A673 (cell line): ENCODE results near the gene CTDNEP1. TPM values are rescaled to one million over a fixed set of nuclear protein-coding genes. Genes with fewer than 3 reads are reported as not detected.

Experiments used
- BruUV-seq: library from RNA; stranded (reverse); fragments of 400-500 nt; replicated peaks from 2 replicates; lab custom pipeline; 2021; lab: Mats Ljungman, UMichigan
- CTCF ChIA-PET: fragments of 300-600 bp; sonication (Branson Sonifier 250); formaldehyde crosslinking; loops from one replicate; lab custom pipeline; 2022; ENCODE audit warnings: antibody characterized with exemption; lab: Charles Lee
- POLR2A ChIA-PET: fragments of 300-600 bp; sonication (Branson Sonifier 250); formaldehyde crosslinking; loops from one replicate; lab custom pipeline; 2022; ENCODE audit warnings: antibody characterized with exemption; ENCODE audit not compliant: low non-redundant PET; lab: Charles Lee
- DNase-seq: peaks from one replicate; pipeline ENCODE4 v3.0.0-alpha.2; 2015; ENCODE audit warnings: low spot score
- H3K27ac ChIP-seq: fragments of 200-600 bp; sonication (generic); 2 replicates; pipeline ENCODE4 v1.5.1; 2016; ENCODE audit warnings: mixed run types, low read depth, mild to moderate bottlenecking, mixed read lengths, antibody characterized with exemption, low read length; ENCODE audit not compliant: poor library complexity, severe bottlenecking
- H3K27me3 ChIP-seq: fragments of 200-600 bp; sonication (generic); replicated peaks from 2 replicates; pipeline ENCODE4 v1.6.1; 2017; ENCODE audit warnings: mixed run types, low read depth, mild to moderate bottlenecking, mixed read lengths, antibody characterized with exemption, low read length; ENCODE audit not compliant: insufficient read depth, poor library complexity
- H3K36me3 ChIP-seq: fragments of 200-600 bp; sonication (generic); 2 replicates; pipeline ENCODE4 v1.6.1; 2016; ENCODE audit warnings: mixed run types, mild to moderate bottlenecking, mixed read lengths, antibody characterized with exemption, low read length; ENCODE audit not compliant: insufficient read depth, poor library complexity, severe bottlenecking
- H3K4me1 ChIP-seq: fragments of 200-600 bp; sonication (generic); 2 replicates; pipeline ENCODE4 v1.6.1; 2017; ENCODE audit warnings: mixed run types, mild to moderate bottlenecking, mixed read lengths, antibody characterized with exemption, low read length; ENCODE audit not compliant: insufficient read depth, poor library complexity, severe bottlenecking
- H3K4me3 ChIP-seq: fragments of 200-600 bp; sonication (generic); 2 replicates; pipeline ENCODE4 v1.5.1; 2016; ENCODE audit warnings: low read depth, mixed run types, mild to moderate bottlenecking, mixed read lengths, low read length; ENCODE audit not compliant: poor library complexity, severe bottlenecking
- H3K9me3 ChIP-seq: fragments of 200-600 bp; sonication (generic); 2 replicates; pipeline ENCODE4 v1.6.1; 2016; ENCODE audit warnings: mixed run types, low read depth, mild to moderate bottlenecking, mixed read lengths, antibody characterized with exemption, low read length; ENCODE audit not compliant: poor library complexity, severe bottlenecking
- EZH2 ChIP-seq: fragments of 200-600 bp; sonication (generic); IDR thresholded peaks from 2 replicates; pipeline ENCODE4 v1.6.1; 2017; ENCODE audit warnings: borderline replicate concordance, low read depth, mild to moderate bottlenecking, mixed read lengths, antibody characterized with exemption, low read length; ENCODE audit not compliant: poor library complexity, severe bottlenecking
- intact Hi-C: fragments of 100-400 bp; cut with micrococcal nuclease; formaldehyde crosslinking; loops from one replicate; pipeline ENCODE4 v1.10.0; 2022; ENCODE audit not compliant: unreplicated experiment
- total RNA-seq: library from RNA; stranded (reverse); gene quantifications from 2 replicates; pipeline ENCODE4 v1.2.3, GENCODE V29; 2021
- TF ChIP-seq, protein P1 (sequence below): fragments of 300-800, 200-600 bp; sonication (generic); conservative IDR thresholded peaks from 2 replicates; pipeline ENCODE4 v1.5.1; 2017; ENCODE audit warnings: low read depth, mild to moderate bottlenecking, antibody characterized with exemption, low read length, moderate library complexity, mixed read lengths

Gene CTDNEP1
- total RNA-seq, 1 experiment from 2014 or later, result 175 TPM

DNA sequence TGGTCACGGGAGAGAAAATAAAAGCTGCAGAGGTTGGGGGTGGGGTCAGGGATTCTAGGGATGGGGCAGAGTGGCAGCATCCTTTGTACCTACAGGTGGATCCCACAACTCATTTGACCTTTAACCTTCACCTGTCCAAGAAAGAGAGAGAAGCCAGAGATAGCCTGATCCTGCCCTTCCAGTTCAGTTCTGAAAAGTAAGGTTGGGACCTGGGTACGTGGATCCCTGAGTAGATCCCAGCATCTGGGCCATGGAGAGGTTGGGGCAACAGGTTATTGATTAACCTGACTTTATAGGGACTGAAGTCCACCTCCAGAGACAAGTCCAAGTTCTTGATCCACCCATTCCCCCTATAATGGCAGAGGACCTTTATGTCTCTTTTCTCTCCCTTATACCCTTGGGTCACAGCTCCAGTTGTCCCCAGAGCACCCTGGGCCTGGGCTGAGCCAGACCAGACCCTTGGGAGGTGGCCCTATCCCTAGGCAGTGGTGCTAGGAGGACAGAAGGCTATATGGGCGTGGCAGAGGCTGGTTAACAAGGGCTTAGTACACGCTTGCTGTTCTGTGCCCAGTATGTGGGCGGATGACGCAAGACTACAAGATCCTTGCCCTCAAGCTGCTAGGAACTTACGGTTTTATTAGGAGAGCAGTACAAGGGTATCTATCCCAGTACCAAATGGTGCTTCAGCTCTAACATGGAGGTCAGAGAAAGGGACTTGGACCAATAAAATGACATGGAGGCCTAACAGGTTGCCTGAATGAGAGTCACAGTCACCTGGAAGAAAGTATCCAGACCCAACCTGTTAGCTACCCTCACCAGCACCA lies 7.4 kb upstream of the CTDNEP1 start:
- Histone ChIP-seq H3K36me3 (peaks cover 26% of the 10 kb centered on the region), H3K27ac (peak overlapping the region; percentile 65), H3K9me3 (no peaks in the 10 kb centered on the region), H3K4me1 (peaks cover 16% of the 10 kb centered on the region), H3K27me3 (no peaks in the 10 kb centered on the region), H3K4me3 (no peak overlapping the region)
- intact Hi-C loops, result no loop called here
- no peak for TF ChIP-seq EZH2
- TF ChIP-seq, protein P1, sequence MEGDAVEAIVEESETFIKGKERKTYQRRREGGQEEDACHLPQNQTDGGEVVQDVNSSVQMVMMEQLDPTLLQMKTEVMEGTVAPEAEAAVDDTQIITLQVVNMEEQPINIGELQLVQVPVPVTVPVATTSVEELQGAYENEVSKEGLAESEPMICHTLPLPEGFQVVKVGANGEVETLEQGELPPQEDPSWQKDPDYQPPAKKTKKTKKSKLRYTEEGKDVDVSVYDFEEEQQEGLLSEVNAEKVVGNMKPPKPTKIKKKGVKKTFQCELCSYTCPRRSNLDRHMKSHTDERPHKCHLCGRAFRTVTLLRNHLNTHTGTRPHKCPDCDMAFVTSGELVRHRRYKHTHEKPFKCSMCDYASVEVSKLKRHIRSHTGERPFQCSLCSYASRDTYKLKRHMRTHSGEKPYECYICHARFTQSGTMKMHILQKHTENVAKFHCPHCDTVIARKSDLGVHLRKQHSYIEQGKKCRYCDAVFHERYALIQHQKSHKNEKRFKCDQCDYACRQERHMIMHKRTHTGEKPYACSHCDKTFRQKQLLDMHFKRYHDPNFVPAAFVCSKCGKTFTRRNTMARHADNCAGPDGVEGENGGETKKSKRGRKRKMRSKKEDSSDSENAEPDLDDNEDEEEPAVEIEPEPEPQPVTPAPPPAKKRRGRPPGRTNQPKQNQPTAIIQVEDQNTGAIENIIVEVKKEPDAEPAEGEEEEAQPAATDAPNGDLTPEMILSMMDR, result no peak
- no TSS peak for BruUV-seq
- ChIA-PET CTCF (interaction anchor here (0.6 kb wide), 1 partner anchor 101 kb away, joined by 8 read pairs; no protein-coding TSS in a partner anchor), POLR2A (interaction anchor here (0.6 kb wide), 2 partner anchors 229 to 442 kb away, joined by 4 to 8 read pairs; no protein-coding TSS in a partner anchor)
- peak; percentile 73 for DNase-seq

DNA sequence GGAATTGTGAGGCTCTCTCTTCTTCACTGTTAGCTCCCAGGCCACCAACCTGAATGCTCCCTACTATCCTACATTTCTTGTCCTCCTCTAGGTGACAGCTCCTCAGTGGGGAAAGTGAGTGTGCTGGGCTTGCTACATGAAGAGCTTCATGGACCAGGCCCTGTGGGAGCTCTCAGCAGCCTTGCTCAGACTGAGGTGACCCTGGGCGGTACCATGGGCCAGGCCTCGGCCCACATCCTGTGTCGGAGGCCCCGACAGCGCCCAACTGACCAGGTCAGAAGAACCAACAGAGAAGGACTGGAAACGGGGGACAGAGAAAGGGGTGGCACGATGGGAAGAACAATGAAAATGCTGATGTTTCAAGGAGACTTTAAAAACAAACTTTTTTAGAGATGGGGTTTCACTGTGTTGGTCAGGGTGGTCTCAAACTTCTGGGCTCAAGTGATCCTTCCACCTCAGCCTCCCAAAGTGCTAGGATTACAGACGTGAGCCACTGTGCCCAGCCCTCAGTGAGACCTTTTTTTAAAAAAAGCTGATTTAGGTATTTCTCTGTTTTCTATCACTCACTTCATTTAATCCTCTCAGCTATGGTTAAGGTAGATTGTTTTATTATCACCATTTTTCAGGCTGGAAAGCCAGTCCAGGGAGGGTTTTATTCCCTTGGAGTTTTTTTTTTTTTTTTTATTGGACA lies 5.4 kb upstream of the CTDNEP1 start:
- no peak overlapping the region for H3K27ac ChIP-seq
- peaks cover 26% of the 10 kb centered on the region for H3K36me3 ChIP-seq
- intact Hi-C loops, result no loop called here
- TF ChIP-seq, protein P1, result no peak
- TF ChIP-seq EZH2, result no peak
- H3K27me3 ChIP-seq, result no peaks in the 10 kb centered on the region
- no peak for DNase-seq
- no peak overlapping the region for H3K4me3 ChIP-seq
- no peaks in the 10 kb centered on the region for H3K9me3 ChIP-seq
- H3K4me1 ChIP-seq, result peaks cover 15% of the 10 kb centered on the region
- ChIA-PET POLR2A (no interaction called here), CTCF (interaction anchor here (0.6 kb wide), 1 partner anchor 100 kb away, joined by 3 read pairs; no protein-coding TSS in a partner anchor)
- no TSS peak for BruUV-seq

DNA sequence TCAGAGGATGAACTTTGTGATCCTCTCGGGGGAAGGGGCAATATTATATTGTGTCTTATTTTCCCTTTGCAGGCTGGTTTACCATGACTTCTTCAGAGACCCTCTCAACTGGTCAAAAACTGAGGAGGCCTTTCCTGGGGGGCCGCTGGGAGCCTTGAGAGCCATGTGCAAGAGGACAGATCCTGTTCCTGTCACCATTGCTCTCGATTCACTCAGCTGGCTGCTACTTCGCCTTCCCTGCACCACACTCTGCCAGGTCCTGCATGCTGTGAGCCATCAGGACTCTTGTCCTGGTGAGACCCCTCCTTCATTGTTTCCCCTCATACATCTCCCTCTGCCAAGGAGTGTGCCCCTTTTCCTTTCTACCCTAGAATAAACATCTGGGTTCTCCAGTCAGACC lies 3.0 kb upstream of the CTDNEP1 start:
- ChIA-PET POLR2A (no interaction called here), CTCF (no interaction called here)
- no peak overlapping the region for H3K27ac ChIP-seq
- H3K27me3 ChIP-seq, result no peaks in the 10 kb centered on the region
- no peak overlapping the region for H3K4me3 ChIP-seq
- TF ChIP-seq EZH2, result no peak
- TF ChIP-seq, protein P1, result no peak
- H3K36me3 ChIP-seq, result peaks cover 26% of the 10 kb centered on the region
- no peaks in the 10 kb centered on the region for H3K9me3 ChIP-seq
- BruUV-seq, result no TSS peak
- H3K4me1 ChIP-seq, result peaks cover 21% of the 10 kb centered on the region
- intact Hi-C loops, result loop anchor here (5.0 kb wide), 1 partner anchor 53 kb away; the partner anchor contains the start of gene EIF5A
- no peak for DNase-seq
